Uterus (tissue), 2 donors: ENCODE measurements around the gene SELENOO.

Experiments used
- POLR2A ChIP-seq, 2 donors: fragments of 450-650 bp; IDR thresholded peaks; one replicate each; pipeline ENCODE4 v1.6.1; 2016; ENCODE audit warnings: antibody characterized with exemption in 2 of 2, mild to moderate bottlenecking in 1 of 2, moderate library complexity in 1 of 2
- TF ChIP-seq, protein P1 (sequence below), 4 experiments: fragments of 200-600 bp in 2 of 4; fragments of 450-650 bp in 2 of 4; sonication (generic) in 2 of 4; IDR thresholded peaks; one replicate each; pipeline ENCODE4 v1.5.1; 2016 to 2019; ENCODE audit warnings: antibody characterized with exemption in 4 of 4, mild to moderate bottlenecking in 2 of 4, moderate library complexity in 1 of 4

DNA sequence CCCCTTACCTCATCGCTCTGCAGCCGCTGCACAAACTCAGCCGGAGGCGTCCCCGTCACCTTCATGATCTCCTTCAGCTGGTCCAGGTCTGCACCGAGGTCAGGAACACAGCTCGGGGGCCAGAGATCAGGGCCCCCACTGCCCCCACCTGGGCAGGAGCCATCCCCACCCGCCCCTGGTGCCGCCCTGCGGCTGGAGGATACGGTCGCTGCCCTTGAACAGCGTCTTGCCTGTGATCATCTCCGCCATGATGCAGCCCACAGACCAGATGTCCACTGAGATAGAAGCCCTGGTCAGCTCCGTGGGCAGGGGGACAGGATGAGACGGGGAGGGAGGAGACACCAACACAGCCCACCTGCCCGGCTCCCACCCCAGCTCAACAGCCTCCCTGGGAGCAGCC, 54.8 kb downstream of the SELENOO start:
- TF ChIP-seq, protein P1, sequence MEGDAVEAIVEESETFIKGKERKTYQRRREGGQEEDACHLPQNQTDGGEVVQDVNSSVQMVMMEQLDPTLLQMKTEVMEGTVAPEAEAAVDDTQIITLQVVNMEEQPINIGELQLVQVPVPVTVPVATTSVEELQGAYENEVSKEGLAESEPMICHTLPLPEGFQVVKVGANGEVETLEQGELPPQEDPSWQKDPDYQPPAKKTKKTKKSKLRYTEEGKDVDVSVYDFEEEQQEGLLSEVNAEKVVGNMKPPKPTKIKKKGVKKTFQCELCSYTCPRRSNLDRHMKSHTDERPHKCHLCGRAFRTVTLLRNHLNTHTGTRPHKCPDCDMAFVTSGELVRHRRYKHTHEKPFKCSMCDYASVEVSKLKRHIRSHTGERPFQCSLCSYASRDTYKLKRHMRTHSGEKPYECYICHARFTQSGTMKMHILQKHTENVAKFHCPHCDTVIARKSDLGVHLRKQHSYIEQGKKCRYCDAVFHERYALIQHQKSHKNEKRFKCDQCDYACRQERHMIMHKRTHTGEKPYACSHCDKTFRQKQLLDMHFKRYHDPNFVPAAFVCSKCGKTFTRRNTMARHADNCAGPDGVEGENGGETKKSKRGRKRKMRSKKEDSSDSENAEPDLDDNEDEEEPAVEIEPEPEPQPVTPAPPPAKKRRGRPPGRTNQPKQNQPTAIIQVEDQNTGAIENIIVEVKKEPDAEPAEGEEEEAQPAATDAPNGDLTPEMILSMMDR (IDR thresholded peaks at IDR 0.05): no peak
- TF ChIP-seq POLR2A (IDR thresholded peaks at IDR 0.05): no peak
